Esophagus muscularis mucosa (tissue), 4 donors: ENCODE data around the gene TOR1AIP2.

Experiments
- EP300 ChIP-seq: sonication (generic); formaldehyde crosslinking; IDR thresholded peaks from one replicate; pipeline ENCODE4 v1.6.1; 2017; ENCODE audit warnings: antibody characterized with exemption
- POLR2A ChIP-seq: fragments of 450-650 bp; IDR thresholded peaks from one replicate; pipeline ENCODE4 v1.6.1; 2017; ENCODE audit warnings: antibody characterized with exemption, moderate library complexity, mild to moderate bottlenecking, low read depth
- POLR2AphosphoS5 ChIP-seq, 2 donors: sonication (generic); formaldehyde crosslinking; IDR thresholded peaks; one replicate each; pipeline ENCODE4 v1.6.1; 2017; ENCODE audit warnings: antibody characterized with exemption in 2 of 2
- TF ChIP-seq, protein P1 (sequence below), 3 experiments: fragments of 200-600 bp in 2 of 3; fragments of 450-650 bp in 1 of 3; sonication (generic) in 2 of 3; IDR thresholded peaks; one replicate each; pipeline ENCODE4 v1.5.1; 2017 to 2019; ENCODE audit warnings: antibody characterized with exemption in 3 of 3, mild to moderate bottlenecking in 2 of 3, moderate library complexity in 1 of 3

- TF ChIP-seq POLR2A (no peak), POLR2AphosphoS5 (IDR thresholded peaks at IDR 0.05) (no peak), EP300 (no peak)
- TF ChIP-seq, protein P1, sequence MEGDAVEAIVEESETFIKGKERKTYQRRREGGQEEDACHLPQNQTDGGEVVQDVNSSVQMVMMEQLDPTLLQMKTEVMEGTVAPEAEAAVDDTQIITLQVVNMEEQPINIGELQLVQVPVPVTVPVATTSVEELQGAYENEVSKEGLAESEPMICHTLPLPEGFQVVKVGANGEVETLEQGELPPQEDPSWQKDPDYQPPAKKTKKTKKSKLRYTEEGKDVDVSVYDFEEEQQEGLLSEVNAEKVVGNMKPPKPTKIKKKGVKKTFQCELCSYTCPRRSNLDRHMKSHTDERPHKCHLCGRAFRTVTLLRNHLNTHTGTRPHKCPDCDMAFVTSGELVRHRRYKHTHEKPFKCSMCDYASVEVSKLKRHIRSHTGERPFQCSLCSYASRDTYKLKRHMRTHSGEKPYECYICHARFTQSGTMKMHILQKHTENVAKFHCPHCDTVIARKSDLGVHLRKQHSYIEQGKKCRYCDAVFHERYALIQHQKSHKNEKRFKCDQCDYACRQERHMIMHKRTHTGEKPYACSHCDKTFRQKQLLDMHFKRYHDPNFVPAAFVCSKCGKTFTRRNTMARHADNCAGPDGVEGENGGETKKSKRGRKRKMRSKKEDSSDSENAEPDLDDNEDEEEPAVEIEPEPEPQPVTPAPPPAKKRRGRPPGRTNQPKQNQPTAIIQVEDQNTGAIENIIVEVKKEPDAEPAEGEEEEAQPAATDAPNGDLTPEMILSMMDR (IDR thresholded peaks at IDR 0.05) = no peak
Observed at GRCh38 chr1:179814546-179814838, 63.1 kb downstream of the TOR1AIP2 start.
